Measurements from ENCODE around the gene OLIG3.

The OLIG3 gene

GRCh38 chr6:137495703-137496336 lies 1.6 kb upstream of the OLIG3 start:
- DNase-seq: no peak

- DNase-seq: no peak
Measured at GRCh38 chr6:137494988-137495702, 951 bp upstream of the OLIG3 start.

GRCh38 chr6:137493218-137494038 lies 766 bp downstream of the OLIG3 start:
- DNase-seq: no peak

GRCh38 chr6:137492289-137493217 lies 1.6 kb downstream of the OLIG3 start:
- no peak for DNase-seq

- no peak for DNase-seq
Measured at GRCh38 chr6:137491478-137491877, 2.7 kb downstream of the OLIG3 start.

GRCh38 chr6:137490961-137491360 lies 3.2 kb downstream of the OLIG3 start:
- no peak for DNase-seq

- no peak for DNase-seq
Measured at GRCh38 chr6:137490006-137490905, 3.9 kb downstream of the OLIG3 start.

- no peak for DNase-seq
Measured at GRCh38 chr6:137489046-137490005, 4.9 kb downstream of the OLIG3 start.

GRCh38 chr6:137488150-137489045 lies 5.8 kb downstream of the OLIG3 start:
- no peak for DNase-seq

- no peak for DNase-seq
Measured at GRCh38 chr6:137487869-137488149, 6.4 kb downstream of the OLIG3 start.

- DNase-seq: no peak
Measured at GRCh38 chr6:137487181-137487868, 6.9 kb downstream of the OLIG3 start.

GRCh38 chr6:137486416-137486815 lies 7.8 kb downstream of the OLIG3 start:
- no peak for DNase-seq

GRCh38 chr6:137480431-137480830 lies 13.8 kb downstream of the OLIG3 start:
- DNase-seq: no peak

- no peak for DNase-seq
Measured at GRCh38 chr6:137475103-137475502, 19.1 kb downstream of the OLIG3 start.

- DNase-seq: no peak
Measured at GRCh38 chr6:137473598-137473997, 20.6 kb downstream of the OLIG3 start.

GRCh38 chr6:137472641-137473137 lies 21.5 kb downstream of the OLIG3 start:
- DNase-seq: no peak

GRCh38 chr6:137471986-137472385 lies 22.2 kb downstream of the OLIG3 start:
- peak; percentile 62 to 83 for DNase-seq

- DNase-seq: peak in 1 of 2 experiments; percentile 40
Measured at GRCh38 chr6:137471497-137471896, 22.7 kb downstream of the OLIG3 start.

GRCh38 chr6:137467211-137467610 lies 27.0 kb downstream of the OLIG3 start:
- no peak for DNase-seq
